GM18951 (cell line): ENCODE results near the gene KAZALD1.

Source experiments
- POLR2A ChIP-seq: IDR thresholded peaks from 4 replicates; pipeline ENCODE4 v1.6.1; 2011; ENCODE audit warnings: mild to moderate bottlenecking; ENCODE audit not compliant: insufficient read length, insufficient read depth; ENCODE audit errors: extremely low read depth
- in situ Hi-C: fragments of 300-500 bp; cut with MboI; formaldehyde crosslinking; loops from one replicate; pipeline ENCODE4 v1.12.0; 2022; ENCODE audit warnings: low sequenced_read_pairs, mixed read lengths, inconsistent platforms; ENCODE audit not compliant: unreplicated experiment

KAZALD1 gene

GRCh38 chr10:101113890-101114403 lies 52.2 kb downstream of the KAZALD1 start:
- no peak for TF ChIP-seq POLR2A
- in situ Hi-C loops: no loop called here

GRCh38 chr10:101114646-101115045 lies 52.9 kb downstream of the KAZALD1 start:
- TF ChIP-seq POLR2A: no peak

More at GRCh38 chr10:101114646-101115045, 52.9 kb downstream of the KAZALD1 start:
- in situ Hi-C loops: no loop called here
